Measurements from ENCODE around the gene TKT.

DNA sequence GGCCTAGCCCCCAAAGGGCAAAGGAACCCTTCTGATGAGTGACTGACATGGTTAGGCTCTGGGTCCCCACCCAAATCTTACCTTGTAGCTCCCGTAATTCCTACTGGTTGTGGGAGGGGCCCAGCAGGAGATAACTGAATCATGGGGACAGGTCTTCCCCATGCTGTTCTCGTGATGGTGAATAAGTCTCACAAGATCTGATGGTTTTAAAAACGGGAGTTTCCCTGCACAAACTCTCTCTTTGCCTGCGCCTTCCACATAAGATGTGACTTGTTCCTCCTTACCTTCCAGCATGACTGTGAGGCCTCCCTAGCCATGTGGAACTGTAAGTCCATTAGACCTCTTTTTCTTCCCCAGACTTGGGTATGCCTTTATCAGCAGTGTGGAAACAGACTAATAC, 16.9 kb downstream of the TKT start:
- TF ChIP-seq, protein P1, sequence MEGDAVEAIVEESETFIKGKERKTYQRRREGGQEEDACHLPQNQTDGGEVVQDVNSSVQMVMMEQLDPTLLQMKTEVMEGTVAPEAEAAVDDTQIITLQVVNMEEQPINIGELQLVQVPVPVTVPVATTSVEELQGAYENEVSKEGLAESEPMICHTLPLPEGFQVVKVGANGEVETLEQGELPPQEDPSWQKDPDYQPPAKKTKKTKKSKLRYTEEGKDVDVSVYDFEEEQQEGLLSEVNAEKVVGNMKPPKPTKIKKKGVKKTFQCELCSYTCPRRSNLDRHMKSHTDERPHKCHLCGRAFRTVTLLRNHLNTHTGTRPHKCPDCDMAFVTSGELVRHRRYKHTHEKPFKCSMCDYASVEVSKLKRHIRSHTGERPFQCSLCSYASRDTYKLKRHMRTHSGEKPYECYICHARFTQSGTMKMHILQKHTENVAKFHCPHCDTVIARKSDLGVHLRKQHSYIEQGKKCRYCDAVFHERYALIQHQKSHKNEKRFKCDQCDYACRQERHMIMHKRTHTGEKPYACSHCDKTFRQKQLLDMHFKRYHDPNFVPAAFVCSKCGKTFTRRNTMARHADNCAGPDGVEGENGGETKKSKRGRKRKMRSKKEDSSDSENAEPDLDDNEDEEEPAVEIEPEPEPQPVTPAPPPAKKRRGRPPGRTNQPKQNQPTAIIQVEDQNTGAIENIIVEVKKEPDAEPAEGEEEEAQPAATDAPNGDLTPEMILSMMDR (IDR thresholded peaks at IDR 0.05; ENCODE audit: low read depth, low read length) = no peak
- TF ChIP-seq POLR2A (IDR thresholded peaks at IDR 0.05; ENCODE audit: extremely low read depth, insufficient read length) (no peak), MYC (IDR thresholded peaks at IDR 0.05; ENCODE audit: low read depth, low read length) (no peak)
- TF ChIP-seq, protein P2, sequence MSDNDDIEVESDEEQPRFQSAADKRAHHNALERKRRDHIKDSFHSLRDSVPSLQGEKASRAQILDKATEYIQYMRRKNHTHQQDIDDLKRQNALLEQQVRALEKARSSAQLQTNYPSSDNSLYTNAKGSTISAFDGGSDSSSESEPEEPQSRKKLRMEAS (IDR thresholded peaks at IDR 0.05; ENCODE audit: low read depth, low read length) = no peak
